MM.1S (cell line): ENCODE data around the gene SCN1A.

ENCODE experiments used
- DNase-seq: peaks from one replicate; pipeline ENCODE4 v3.0.0-alpha.2; 2015
- H2AFZ ChIP-seq: fragments of 300-600 bp; sonication (generic); 2 replicates; pipeline ENCODE4 v1.6.0; 2016; ENCODE audit warnings: antibody characterized with exemption, low read length
- H3F3A ChIP-seq: fragments of 300-600 bp; sonication (generic); 2 replicates; pipeline ENCODE4 v1.6.1; 2016; ENCODE audit warnings: mild to moderate bottlenecking, antibody characterized with exemption, low read length, moderate library complexity, mixed read lengths; ENCODE audit not compliant: insufficient read depth
- H3K27ac ChIP-seq: fragments of 300-600 bp; sonication (generic); 2 replicates; pipeline ENCODE4 v1.5.1; 2016; ENCODE audit warnings: mild to moderate bottlenecking, low read length
- H3K27me3 ChIP-seq: fragments of 300-600 bp; sonication (generic); replicated peaks from 2 replicates; pipeline ENCODE4 v1.6.0; 2016; ENCODE audit warnings: low read length; ENCODE audit not compliant: insufficient read depth
- H3K36me3 ChIP-seq: fragments of 300-600 bp; sonication (generic); replicated peaks from 2 replicates; pipeline ENCODE4 v1.6.1; 2016; ENCODE audit warnings: mild to moderate bottlenecking, low read length, mixed read lengths; ENCODE audit not compliant: insufficient read depth
- H3K4me1 ChIP-seq: fragments of 300-600 bp; sonication (generic); 2 replicates; pipeline ENCODE4 v1.6.1; 2016; ENCODE audit warnings: low read length, mixed read lengths
- H3K4me2 ChIP-seq: fragments of 300-600 bp; sonication (generic); 2 replicates; pipeline ENCODE4 v1.6.0; 2016; ENCODE audit warnings: low read depth, low read length
- H3K4me3 ChIP-seq: fragments of 300-600 bp; sonication (generic); 2 replicates; pipeline ENCODE4 v1.5.1; 2016; ENCODE audit warnings: low read length, mixed read lengths
- H3K79me2 ChIP-seq: fragments of 300-600 bp; sonication (generic); 2 replicates; pipeline ENCODE4 v1.6.1; 2016; ENCODE audit warnings: mixed run types, low read length, mixed read lengths
- H3K9ac ChIP-seq: fragments of 300-600 bp; sonication (generic); 2 replicates; pipeline ENCODE4 v1.6.1; 2016; ENCODE audit warnings: low read length, mixed read lengths
- H3K9me2 ChIP-seq: fragments of 300-600 bp; sonication (generic); replicated peaks from 2 replicates; pipeline ENCODE4 v1.6.1; 2016; ENCODE audit warnings: mild to moderate bottlenecking, low read length, mixed read lengths; ENCODE audit not compliant: insufficient read depth
- H3K9me3 ChIP-seq: fragments of 300-600 bp; sonication (generic); replicated peaks from 2 replicates; pipeline ENCODE4 v1.6.1; 2016; ENCODE audit warnings: mild to moderate bottlenecking, low read length, mixed read lengths; ENCODE audit not compliant: insufficient read depth
- H4K20me1 ChIP-seq: fragments of 300-600 bp; sonication (generic); 2 replicates; pipeline ENCODE4 v1.6.1; 2016; ENCODE audit warnings: mild to moderate bottlenecking, low read length, moderate library complexity, mixed read lengths; ENCODE audit not compliant: insufficient read depth
- CTCF ChIP-seq: fragments of 300-600 bp; sonication (generic); IDR thresholded peaks from 2 replicates; pipeline ENCODE4 v1.5.1; 2016; ENCODE audit warnings: antibody characterized with exemption, low read length, mixed read lengths
- EZH2 ChIP-seq: fragments of 300-600 bp; sonication (generic); optimal IDR thresholded peaks from 2 replicates; pipeline ENCODE3; 2017; ENCODE audit warnings: low read depth, mild to moderate bottlenecking, antibody characterized with exemption, low read length, mixed read lengths
- EZH2phosphoT487 ChIP-seq: fragments of 300-600 bp; sonication (generic); IDR thresholded peaks from 2 replicates; pipeline ENCODE4 v1.6.1; 2018; ENCODE audit warnings: antibody characterized with exemption, low read length

Gene SCN1A

GRCh38 chr2:166137331-166137730 is 9.5 kb upstream of the SCN1A start:
- Histone ChIP-seq H2AFZ (no peak overlapping the region), H3K9ac (no peak overlapping the region), H3K27me3 (no peaks in the 10 kb centered on the region), H3K4me1 (no peaks in the 10 kb centered on the region), H3K4me3 (no peak overlapping the region), H4K20me1 (no peaks in the 10 kb centered on the region), H3K27ac (no peak overlapping the region), H3K79me2 (no peaks in the 10 kb centered on the region), H3K9me2 (no peaks in the 10 kb centered on the region), H3K9me3 (no peaks in the 10 kb centered on the region), H3F3A (no peaks in the 10 kb centered on the region), H3K36me3 (no peaks in the 10 kb centered on the region), H3K4me2 (no peak overlapping the region)
- DNase-seq: no peak
- no peak for TF ChIP-seq EZH2phosphoT487

- no peaks in the 10 kb centered on the region for H3K4me1 ChIP-seq
- no peak overlapping the region for H2AFZ ChIP-seq
- no peaks in the 10 kb centered on the region for H4K20me1 ChIP-seq
- H3F3A ChIP-seq: no peaks in the 10 kb centered on the region
- H3K4me3 ChIP-seq: no peak overlapping the region
- TF ChIP-seq EZH2 (no peak), CTCF (no peak), EZH2phosphoT487 (no peak)
- no peak for DNase-seq
- no peak overlapping the region for H3K27ac ChIP-seq
- no peaks in the 10 kb centered on the region for H3K36me3 ChIP-seq
- no peaks in the 10 kb centered on the region for H3K9me2 ChIP-seq
- H3K27me3 ChIP-seq: no peaks in the 10 kb centered on the region
- H3K79me2 ChIP-seq: no peaks in the 10 kb centered on the region
- H3K4me2 ChIP-seq: no peak overlapping the region
- no peaks in the 10 kb centered on the region for H3K9me3 ChIP-seq
- no peak overlapping the region for H3K9ac ChIP-seq
These were observed 8.0 kb upstream of the SCN1A start for GRCh38 chr2:166135849-166136258.

GRCh38 chr2:166135152-166135848 is 7.5 kb upstream of the SCN1A start:
- Histone ChIP-seq H3K27me3 (no peaks in the 10 kb centered on the region), H3K4me1 (no peaks in the 10 kb centered on the region), H3K9me3 (no peaks in the 10 kb centered on the region), H3K27ac (no peak overlapping the region), H3K36me3 (no peaks in the 10 kb centered on the region), H3K9me2 (no peaks in the 10 kb centered on the region), H3F3A (no peaks in the 10 kb centered on the region), H4K20me1 (no peaks in the 10 kb centered on the region), H3K79me2 (no peaks in the 10 kb centered on the region), H2AFZ (no peak overlapping the region), H3K9ac (no peak overlapping the region), H3K4me3 (no peak overlapping the region), H3K4me2 (no peak overlapping the region)
- DNase-seq: no peak
- no peak for TF ChIP-seq EZH2
- no peak for TF ChIP-seq EZH2phosphoT487
- no peak for TF ChIP-seq CTCF
